Measurements from ENCODE around the gene CHN2. TPM values are rescaled to one million over a fixed set of nuclear protein-coding genes. Genes with fewer than 3 reads are reported as not detected.

Gene CHN2
- total RNA-seq, 1 experiment from 2014 or later, result 4.2 TPM

GRCh38 chr7:29337546-29338116 is 143.1 kb downstream of the CHN2 start:
- Histone ChIP-seq H3K36me3 (replicated peaks; ENCODE audit: control insufficient read depth, insufficient read depth, low read length) (no peaks in the 10 kb centered on the region), H3K4me3 (ENCODE audit: insufficient read depth, low read depth, low read length) (no peak overlapping the region), H3K27me3 (ENCODE audit: control insufficient read depth, insufficient read depth, low read length) (no peaks in the 10 kb centered on the region)
- no peak for DNase-seq

- H3K27me3 ChIP-seq (ENCODE audit: control insufficient read depth, insufficient read depth, low read length), result no peaks in the 10 kb centered on the region
- no peak overlapping the region for H3K4me3 ChIP-seq (ENCODE audit: insufficient read depth, low read depth, low read length)
- no peak for DNase-seq
- H3K36me3 ChIP-seq (replicated peaks; ENCODE audit: control insufficient read depth, insufficient read depth, low read length), result no peaks in the 10 kb centered on the region
Measured at GRCh38 chr7:29340696-29341095, 146.1 kb downstream of the CHN2 start.

GRCh38 chr7:29341156-29341555 is 146.6 kb downstream of the CHN2 start:
- Histone ChIP-seq H3K36me3 (replicated peaks; ENCODE audit: control insufficient read depth, insufficient read depth, low read length) (no peaks in the 10 kb centered on the region), H3K4me3 (ENCODE audit: insufficient read depth, low read depth, low read length) (no peak overlapping the region), H3K27me3 (ENCODE audit: control insufficient read depth, insufficient read depth, low read length) (no peaks in the 10 kb centered on the region)
- no peak for DNase-seq

- no peaks in the 10 kb centered on the region for H3K27me3 ChIP-seq (ENCODE audit: control insufficient read depth, insufficient read depth, low read length)
- H3K4me3 ChIP-seq (ENCODE audit: insufficient read depth, low read depth, low read length), result no peak overlapping the region
- no peaks in the 10 kb centered on the region for H3K36me3 ChIP-seq (replicated peaks; ENCODE audit: control insufficient read depth, insufficient read depth, low read length)
- DNase-seq, result no peak
Measured at GRCh38 chr7:29342761-29343160, 148.2 kb downstream of the CHN2 start.

- no peak overlapping the region for H3K4me3 ChIP-seq (ENCODE audit: insufficient read depth, low read depth, low read length)
- no peaks in the 10 kb centered on the region for H3K36me3 ChIP-seq (replicated peaks; ENCODE audit: control insufficient read depth, insufficient read depth, low read length)
- H3K27me3 ChIP-seq (ENCODE audit: control insufficient read depth, insufficient read depth, low read length), result no peaks in the 10 kb centered on the region
- DNase-seq, result no peak
Measured at GRCh38 chr7:29343399-29343798, 148.8 kb downstream of the CHN2 start.

DNA sequence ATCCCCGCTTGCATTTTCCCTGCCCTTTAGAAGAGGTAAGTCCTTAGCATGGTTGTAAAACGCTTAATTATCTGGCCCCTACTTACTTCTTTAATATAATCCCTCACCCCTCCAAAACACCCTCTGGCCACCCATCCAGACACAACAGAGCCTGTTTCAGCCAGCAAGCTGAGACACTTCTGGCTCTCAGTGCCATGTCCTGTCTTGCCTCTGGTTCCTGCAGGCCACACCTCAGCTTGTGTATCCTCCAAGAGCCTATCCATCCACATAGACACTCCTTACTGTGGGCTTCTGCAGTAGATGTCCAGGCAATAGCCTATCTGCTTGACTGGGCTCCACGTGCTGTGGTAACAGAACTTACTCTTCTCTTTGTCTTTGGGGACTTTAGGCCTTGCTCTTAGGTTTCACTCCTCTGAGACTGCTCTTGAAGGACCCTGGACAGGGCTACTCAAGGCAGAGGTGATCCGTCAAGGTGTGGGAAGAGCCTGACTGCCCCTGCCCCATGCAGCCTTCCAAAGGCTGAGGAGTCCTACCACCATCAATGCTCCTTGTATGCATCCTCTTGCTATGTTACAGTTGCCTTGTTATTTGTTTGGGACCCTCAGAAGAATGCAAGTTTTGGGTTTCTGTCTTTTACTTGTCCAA is 149.9 kb downstream of the CHN2 start:
- no peak overlapping the region for H3K4me3 ChIP-seq (ENCODE audit: insufficient read depth, low read depth, low read length)
- H3K36me3 ChIP-seq (replicated peaks; ENCODE audit: control insufficient read depth, insufficient read depth, low read length), result no peaks in the 10 kb centered on the region
- H3K27me3 ChIP-seq (ENCODE audit: control insufficient read depth, insufficient read depth, low read length), result no peaks in the 10 kb centered on the region
- no peak for DNase-seq

DNA sequence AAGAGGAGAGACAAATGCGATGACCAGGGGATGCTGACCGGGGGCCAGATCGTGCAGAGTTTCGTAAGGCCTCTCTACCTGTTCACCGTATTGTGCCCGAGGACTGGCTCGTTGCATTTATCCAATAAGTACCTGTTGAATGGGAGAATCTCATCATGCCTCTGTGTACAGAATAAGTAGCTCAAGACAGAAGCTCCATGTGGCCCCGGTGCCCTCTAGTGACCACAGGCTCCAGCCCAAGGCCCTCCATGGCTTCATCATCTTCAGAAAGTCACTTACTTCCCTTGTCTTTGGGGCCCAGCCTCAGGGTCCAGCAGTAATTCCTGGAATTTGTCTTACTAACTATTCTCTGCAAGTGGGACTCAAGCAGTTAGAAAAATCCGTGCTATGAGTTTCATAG is 151.0 kb downstream of the CHN2 start:
- H3K27me3 ChIP-seq (ENCODE audit: control insufficient read depth, insufficient read depth, low read length), result no peaks in the 10 kb centered on the region
- peak; percentile 33 for DNase-seq

GRCh38 chr7:29346231-29346978 is 151.8 kb downstream of the CHN2 start:
- Histone ChIP-seq H3K36me3 (replicated peaks; ENCODE audit: control insufficient read depth, insufficient read depth, low read length) (no peaks in the 10 kb centered on the region), H3K27me3 (ENCODE audit: control insufficient read depth, insufficient read depth, low read length) (no peaks in the 10 kb centered on the region), H3K4me3 (ENCODE audit: insufficient read depth, low read depth, low read length) (no peak overlapping the region)
- DNase-seq, result no peak

More for the DNA sequence above, 151.0 kb downstream of the CHN2 start:
- Histone ChIP-seq H3K4me3 (ENCODE audit: insufficient read depth, low read depth, low read length) (no peak overlapping the region), H3K36me3 (replicated peaks; ENCODE audit: control insufficient read depth, insufficient read depth, low read length) (no peaks in the 10 kb centered on the region)

- H3K36me3 ChIP-seq (replicated peaks; ENCODE audit: control insufficient read depth, insufficient read depth, low read length), result no peaks in the 10 kb centered on the region
- H3K27me3 ChIP-seq (ENCODE audit: control insufficient read depth, insufficient read depth, low read length), result no peaks in the 10 kb centered on the region
- DNase-seq, result no peak
- H3K4me3 ChIP-seq (ENCODE audit: insufficient read depth, low read depth, low read length), result no peak overlapping the region
Measured at GRCh38 chr7:29349362-29349761, 154.8 kb downstream of the CHN2 start.

DNA sequence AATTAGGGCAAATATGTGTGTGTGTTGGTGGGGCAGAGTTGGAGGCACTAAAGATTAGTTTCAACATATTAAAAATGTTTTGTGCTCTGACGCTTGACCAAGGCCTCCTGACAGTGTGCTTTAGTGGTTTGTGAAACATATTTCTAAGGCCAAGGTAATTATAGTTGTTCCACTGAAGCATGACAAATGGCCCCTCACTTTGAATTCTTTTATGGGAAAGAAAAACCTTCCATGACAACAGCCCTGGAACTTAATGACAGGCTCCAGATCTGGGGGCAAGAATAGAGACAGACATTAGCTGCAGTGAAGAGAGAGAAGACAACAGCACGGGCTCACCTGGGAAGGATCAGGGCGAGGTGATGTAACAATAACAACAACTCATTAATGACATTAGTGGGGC is 155.8 kb downstream of the CHN2 start:
- Histone ChIP-seq H3K27me3 (ENCODE audit: control insufficient read depth, insufficient read depth, low read length) (no peaks in the 10 kb centered on the region), H3K36me3 (replicated peaks; ENCODE audit: control insufficient read depth, insufficient read depth, low read length) (no peaks in the 10 kb centered on the region), H3K4me3 (ENCODE audit: insufficient read depth, low read depth, low read length) (no peak overlapping the region)
- DNase-seq, result no peak

DNA sequence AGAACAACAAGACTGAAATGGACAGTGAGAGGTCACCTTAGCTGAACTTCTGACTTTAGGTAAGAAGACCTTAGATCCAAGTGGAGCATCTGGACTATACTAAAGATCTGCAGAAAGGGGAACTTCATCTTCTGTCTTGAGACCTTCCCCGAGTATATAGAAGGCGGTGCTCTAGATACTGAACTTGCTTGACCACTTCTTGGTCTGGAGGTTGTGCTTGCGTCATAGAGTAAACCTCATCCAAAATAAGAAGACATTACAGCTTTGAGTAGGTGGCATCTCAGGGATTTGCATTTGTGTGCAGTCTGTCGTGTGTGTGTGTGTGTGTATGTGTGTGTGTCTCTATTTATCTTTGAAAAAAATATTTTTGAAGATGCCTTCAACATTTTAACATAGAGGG is 157.5 kb downstream of the CHN2 start:
- Histone ChIP-seq H3K4me3 (ENCODE audit: insufficient read depth, low read depth, low read length) (no peak overlapping the region), H3K27me3 (ENCODE audit: control insufficient read depth, insufficient read depth, low read length) (no peaks in the 10 kb centered on the region), H3K36me3 (replicated peaks; ENCODE audit: control insufficient read depth, insufficient read depth, low read length) (no peaks in the 10 kb centered on the region)
- DNase-seq, result no peak

DNA sequence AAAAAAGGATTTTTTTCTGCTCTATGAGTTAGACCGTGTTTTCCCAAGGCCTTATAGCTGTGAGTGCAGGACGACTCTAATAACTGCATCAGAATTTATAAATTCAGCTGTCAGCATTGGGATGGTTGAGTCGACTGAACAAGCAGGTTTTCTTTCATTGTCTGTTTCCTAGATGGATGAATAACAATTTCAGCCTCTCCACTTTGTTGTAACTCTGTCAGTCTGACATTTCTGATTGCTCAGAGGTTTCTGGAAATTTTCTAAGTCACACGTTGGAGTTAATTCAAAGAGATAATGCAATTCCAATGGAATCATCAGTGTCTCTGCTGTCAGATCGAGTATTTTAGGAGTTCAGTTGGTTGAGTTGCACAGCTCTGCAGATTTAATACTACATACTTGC is 159.2 kb downstream of the CHN2 start:
- no peaks in the 10 kb centered on the region for H3K27me3 ChIP-seq (ENCODE audit: control insufficient read depth, insufficient read depth, low read length)
- no peak for DNase-seq
- no peaks in the 10 kb centered on the region for H3K36me3 ChIP-seq (replicated peaks; ENCODE audit: control insufficient read depth, insufficient read depth, low read length)

DNA sequence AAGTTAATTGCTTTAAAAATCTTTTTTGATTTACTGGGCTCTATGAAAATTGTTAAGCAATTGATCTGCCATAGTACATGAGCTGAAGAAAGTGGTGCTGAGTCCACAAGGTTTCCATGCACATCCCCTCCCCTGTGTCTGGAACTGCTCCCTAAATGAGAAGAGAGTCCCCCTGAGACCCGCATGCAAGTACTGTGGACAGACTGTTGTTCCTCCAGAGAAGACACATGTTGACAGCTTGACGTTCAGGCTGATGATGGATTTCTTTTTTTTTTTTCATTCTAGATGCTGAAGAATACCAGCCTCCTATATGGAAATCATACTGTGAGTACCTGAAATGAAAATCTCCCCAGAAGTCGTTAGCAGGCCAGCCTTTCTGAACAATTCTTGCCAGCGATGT is 159.8 kb downstream of the CHN2 start:
- Histone ChIP-seq H3K36me3 (replicated peaks; ENCODE audit: control insufficient read depth, insufficient read depth, low read length) (no peaks in the 10 kb centered on the region), H3K4me3 (ENCODE audit: insufficient read depth, low read depth, low read length) (no peak overlapping the region), H3K27me3 (ENCODE audit: control insufficient read depth, insufficient read depth, low read length) (no peaks in the 10 kb centered on the region)
- no peak for DNase-seq

More for the DNA sequence above, 159.2 kb downstream of the CHN2 start:
- no peak overlapping the region for H3K4me3 ChIP-seq (ENCODE audit: insufficient read depth, low read depth, low read length)

DNA sequence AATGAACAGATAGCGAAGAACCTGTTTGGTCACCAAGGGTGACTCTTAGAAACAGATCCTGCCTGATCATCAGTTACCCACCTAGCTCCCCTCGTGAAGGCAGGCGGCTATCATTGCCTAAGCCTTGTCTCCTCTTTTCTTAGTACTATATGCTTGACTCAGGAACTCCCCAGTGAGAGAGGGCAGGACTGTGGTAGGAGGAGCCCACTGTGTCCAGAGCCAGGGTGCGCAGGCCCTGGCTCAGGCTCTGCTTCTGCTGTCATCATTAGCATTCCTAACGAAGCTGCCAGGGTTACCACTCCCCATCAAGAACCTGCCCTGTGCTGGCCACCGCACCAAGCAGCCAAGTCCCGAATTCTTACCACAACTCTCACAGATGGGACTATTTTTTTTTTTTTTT is 160.8 kb downstream of the CHN2 start:
- Histone ChIP-seq H3K36me3 (replicated peaks; ENCODE audit: control insufficient read depth, insufficient read depth, low read length) (no peaks in the 10 kb centered on the region), H3K27me3 (ENCODE audit: control insufficient read depth, insufficient read depth, low read length) (no peaks in the 10 kb centered on the region), H3K4me3 (ENCODE audit: insufficient read depth, low read depth, low read length) (no peak overlapping the region)
- peak; percentile 23 for DNase-seq

DNA sequence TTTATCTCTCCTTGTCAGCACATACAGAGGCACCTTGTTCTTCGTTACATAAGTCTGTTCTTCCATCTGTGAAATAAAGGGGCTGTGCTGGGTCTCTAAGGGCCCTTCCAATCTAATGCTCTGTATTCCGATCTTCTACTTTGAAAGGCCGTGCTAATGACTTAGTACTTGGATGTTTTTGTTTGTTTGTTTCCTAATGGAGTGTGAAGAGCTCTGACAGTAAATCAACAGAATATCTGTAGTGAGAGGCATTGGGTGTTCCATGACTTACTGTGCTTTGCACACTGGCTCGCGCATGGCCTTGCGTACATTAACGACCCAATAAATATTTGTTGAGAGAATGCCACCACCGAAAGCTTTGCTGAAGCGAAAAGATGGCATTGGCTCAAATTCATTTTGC is 162.1 kb downstream of the CHN2 start:
- no peaks in the 10 kb centered on the region for H3K36me3 ChIP-seq (replicated peaks; ENCODE audit: control insufficient read depth, insufficient read depth, low read length)
- H3K4me3 ChIP-seq (ENCODE audit: insufficient read depth, low read depth, low read length), result no peak overlapping the region
- DNase-seq, result no peak
- H3K27me3 ChIP-seq (ENCODE audit: control insufficient read depth, insufficient read depth, low read length), result no peaks in the 10 kb centered on the region

All from H7 (cell line).